GM12878 (cell line): Measurements from ENCODE around the gene RTP5.

Experiments used
- EZH2 ChIP-seq: IDR thresholded peaks from 2 replicates; pipeline ENCODE4 v1.6.1; 2012; ENCODE audit warnings: low read depth, mild to moderate bottlenecking, control low read depth, inconsistent platforms, low read length, borderline replicate concordance; ENCODE audit not compliant: control insufficient read depth
- JUNB ChIP-seq: IDR thresholded peaks from 2 replicates; pipeline ENCODE4 v1.6.1; 2016; ENCODE audit warnings: antibody characterized with exemption, mild to moderate bottlenecking
- PRDM15 ChIP-seq: fragments of 450-650 bp; formaldehyde crosslinking; IDR thresholded peaks from 2 replicates; pipeline ENCODE4 v1.4.0; 2020; ENCODE audit warnings: mild to moderate bottlenecking, moderate library complexity

- TF ChIP-seq EZH2: no peak
- no peak for TF ChIP-seq JUNB
- TF ChIP-seq PRDM15 (CRISPR knock-in tag): no peak
Measured at GRCh38 chr2:241876528-241877196, 7.1 kb downstream of the RTP5 start.
